Ramos (cell line): ENCODE results near the gene VMAC.

Source experiments
- in situ Hi-C: fragments of 300-500 bp; cut with MboI; formaldehyde crosslinking; loops from one replicate; pipeline ENCODE4 v1.14.3; 2022; ENCODE audit warnings: low sequenced_read_pairs; ENCODE audit not compliant: unreplicated experiment

The VMAC gene

DNA sequence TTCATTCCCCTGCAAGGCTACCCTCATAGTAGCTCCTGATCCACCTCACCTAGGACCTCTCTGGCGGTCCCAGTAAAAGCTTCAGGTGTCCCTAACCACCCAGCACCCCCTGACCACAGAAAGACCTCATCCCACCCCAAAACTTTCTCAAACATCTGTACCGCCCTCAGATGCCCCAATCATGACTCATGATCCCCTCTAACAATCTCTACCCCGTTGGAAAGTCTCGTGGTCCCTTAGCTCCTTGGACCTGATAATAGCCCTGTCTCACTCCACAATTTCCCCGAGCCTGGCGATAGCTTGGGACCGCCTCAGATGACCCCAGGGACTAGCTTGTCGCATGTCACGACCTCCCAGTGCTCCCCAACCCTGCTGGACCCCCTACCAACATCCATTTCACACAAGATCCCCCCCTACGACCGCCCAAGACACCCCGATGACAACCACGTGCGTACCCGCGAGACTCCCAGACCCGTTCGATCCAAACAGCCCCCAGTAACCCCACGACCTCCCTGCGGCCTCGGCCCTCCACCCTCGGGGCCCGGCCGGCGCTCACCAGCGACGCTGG is 1.5 kb upstream of the VMAC start:
- in situ Hi-C loops = no loop called here

DNA sequence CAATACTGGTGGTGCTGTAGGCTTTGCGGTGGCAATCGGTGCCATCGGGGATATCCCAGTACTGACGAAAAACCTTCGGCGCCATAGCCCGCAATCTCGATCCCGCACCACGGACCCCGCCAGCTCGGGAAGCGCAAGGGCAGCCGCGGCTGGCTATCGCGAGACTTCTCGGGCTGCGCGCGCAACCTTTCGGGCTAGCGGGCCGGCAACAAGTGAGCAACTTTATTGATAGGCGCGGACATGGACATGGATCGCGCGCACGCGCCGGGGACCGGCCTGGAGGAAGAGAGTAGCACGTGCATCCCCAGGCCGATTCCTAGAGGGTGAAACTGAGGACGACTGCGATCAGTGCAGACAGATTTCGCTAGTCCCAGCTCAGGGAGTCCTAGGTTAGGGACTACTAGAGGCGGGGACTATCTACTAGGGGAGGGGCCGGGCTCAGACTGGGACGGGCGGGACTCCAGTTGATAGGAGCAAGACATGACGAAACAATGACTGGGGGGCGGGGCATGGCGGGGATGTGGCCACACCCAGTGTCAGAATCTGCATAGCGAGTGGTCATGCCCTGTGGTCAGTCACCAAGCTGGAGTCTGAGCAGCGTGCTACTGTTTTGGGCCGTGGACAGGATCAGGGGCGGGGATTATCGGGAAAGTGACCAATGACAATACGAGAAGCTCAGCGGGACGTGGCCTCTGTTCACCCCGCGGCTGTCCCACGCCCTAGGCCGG is 884 bp upstream of the VMAC start, which contains the start of gene NDUFA11:
Gene NDUFA11, minus strand, starts transcription at position 167 of the 728 bp plus-strand sequence. Its CDS starts 82 bp downstream, at position 85.
- in situ Hi-C loops = no loop called here

DNA sequence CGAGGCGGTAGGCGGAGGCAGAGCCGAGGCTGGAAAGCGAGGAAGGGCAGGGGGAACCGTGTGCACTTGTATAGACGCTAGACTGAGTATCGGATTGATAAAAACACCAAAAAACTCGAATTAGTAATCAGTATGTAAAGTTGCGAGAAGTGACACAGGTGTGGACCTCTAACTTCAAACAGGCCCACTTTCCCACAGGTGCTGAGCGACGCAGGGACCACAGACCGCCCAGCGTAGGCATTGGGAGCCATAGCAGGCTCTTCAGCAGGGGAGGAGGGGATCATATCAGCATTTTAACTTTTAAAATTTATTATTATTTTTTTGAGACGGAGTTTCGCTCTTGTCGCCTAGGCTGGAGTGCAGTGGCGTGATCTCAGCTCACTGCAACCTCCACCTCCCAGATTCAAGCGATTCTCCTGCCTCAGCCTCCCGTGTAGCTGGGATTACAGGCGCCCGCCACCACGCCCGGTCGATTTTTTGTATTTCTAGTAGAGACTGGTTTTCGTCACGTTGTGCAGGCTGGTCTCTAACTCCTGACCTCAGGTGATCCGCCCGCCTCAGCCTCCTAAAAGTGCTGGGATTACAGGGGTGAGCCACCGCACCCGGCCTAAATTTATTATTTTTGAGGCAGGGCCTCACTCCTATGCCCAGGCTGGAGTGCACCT is 574 bp downstream of the VMAC start:
- in situ Hi-C loops = no loop called here

DNA sequence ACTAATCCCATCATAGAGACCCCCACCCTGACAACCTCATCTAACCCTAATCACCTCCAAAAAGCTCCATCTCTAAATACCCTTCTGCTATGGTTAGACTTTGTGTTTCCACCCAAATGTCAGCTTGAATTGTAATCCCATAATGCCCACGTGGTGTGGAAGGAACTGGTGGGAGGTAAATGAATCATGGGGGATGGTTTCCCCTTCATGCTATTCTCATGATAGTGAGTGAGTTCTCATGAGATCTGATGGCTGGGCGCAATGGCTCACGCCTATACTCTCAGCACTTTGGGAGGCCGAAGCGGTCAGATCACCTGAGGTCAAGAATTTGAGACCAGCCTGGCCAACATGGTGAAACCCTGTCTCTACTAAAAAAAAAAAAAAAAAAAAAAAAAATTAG is 2.6 kb downstream of the VMAC start:
- in situ Hi-C loops = no loop called here

DNA sequence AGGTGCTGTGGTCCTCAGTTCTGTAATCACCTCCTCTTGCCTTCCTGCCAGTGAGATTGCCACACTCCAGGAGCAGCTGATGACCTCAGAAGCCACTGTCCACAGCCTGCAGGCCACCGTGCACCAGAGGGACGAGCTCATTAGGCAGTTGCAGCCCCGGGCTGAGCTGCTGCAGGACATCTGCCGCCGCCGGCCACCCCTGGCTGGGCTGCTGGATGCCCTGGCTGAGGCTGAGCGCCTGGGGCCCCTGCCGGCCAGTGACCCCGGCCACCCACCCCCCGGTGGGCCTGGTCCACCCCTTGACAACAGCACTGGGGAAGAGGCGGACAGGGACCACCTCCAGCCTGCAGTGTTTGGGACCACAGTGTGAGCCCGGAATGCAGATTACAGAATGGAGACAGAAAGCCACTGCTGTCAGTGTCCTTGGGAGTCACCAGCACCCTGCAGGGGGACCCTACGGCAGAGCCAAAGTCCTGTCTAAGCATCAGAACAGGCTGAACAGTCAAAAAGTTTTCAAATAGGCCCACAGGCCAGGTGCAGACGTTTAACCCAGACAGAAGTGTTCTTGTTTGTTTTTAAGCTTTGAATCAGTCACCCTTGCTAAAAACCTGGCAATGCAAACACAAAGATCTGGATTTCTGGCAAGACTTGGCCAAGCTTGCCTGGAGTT is 4.2 kb downstream of the VMAC start:
- in situ Hi-C loops = no loop called here

DNA sequence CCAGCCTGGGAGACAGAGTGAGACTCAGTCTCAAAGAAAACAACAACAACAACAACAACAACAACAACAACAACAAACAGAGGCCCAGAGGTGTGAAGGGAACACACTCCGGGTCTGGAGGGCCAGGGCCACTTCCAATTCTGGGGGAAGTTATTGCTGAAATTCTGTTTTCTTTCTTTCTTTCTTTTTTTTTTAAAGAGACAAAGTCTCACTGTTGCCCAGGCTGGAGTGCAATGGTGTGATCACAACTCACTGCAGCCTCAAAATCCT is 5.9 kb downstream of the VMAC start:
- in situ Hi-C loops = no loop called here

DNA sequence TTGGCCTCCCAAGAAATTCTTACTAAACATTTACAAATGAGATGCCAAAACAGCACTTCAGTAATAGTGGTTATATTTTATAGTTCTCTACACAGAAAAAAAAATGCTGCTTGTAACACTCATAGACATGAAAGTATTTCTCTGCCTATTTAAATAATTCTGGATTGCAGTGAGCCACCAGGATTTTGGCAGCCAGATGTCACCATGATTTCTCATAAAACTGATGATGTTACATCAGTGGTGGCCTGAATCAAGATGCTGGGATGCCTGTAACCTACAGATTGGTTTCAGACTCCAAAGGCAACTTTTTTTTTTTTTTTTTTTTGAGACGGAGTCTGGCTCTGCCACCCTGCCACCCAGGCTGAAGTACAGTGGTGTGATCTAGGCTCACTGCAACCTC is 6.7 kb downstream of the VMAC start:
- in situ Hi-C loops = no loop called here

DNA sequence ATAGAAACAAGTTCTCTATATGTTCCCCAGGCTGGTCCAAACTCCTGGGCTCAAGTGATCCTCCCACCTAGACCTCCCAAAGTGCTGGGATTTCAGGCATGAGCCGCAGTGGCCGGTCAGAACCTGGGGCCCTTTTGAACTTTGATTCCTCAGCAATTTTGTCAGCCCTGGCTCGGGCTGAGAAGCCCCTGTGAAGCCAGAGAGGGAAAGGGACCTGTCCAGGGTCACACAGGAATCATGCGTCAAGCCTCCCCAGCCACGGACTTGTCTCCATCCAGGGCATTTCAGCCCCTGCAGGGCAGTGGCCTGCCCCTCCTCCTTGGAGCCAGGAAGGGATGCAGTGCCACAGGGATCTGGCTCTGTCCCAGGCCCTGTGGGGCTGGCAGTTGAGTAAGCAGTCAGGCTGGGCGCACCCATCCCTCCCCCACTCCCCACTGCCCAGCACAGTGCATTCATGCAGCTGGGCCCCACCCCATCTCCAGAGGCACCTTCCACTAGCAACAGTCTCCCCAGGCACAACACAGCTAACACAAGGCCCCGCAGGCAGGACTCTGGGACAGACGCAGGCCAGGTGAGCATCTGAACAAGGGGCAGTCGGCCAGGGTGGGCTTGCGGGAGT is 9.2 kb downstream of the VMAC start, which contains the start of gene CAPS:
Gene CAPS, plus strand, starts transcription at position 516 of the 619 bp plus-strand sequence. CDS start 153 bp downstream, outside the sequence.
- in situ Hi-C loops = no loop called here

DNA sequence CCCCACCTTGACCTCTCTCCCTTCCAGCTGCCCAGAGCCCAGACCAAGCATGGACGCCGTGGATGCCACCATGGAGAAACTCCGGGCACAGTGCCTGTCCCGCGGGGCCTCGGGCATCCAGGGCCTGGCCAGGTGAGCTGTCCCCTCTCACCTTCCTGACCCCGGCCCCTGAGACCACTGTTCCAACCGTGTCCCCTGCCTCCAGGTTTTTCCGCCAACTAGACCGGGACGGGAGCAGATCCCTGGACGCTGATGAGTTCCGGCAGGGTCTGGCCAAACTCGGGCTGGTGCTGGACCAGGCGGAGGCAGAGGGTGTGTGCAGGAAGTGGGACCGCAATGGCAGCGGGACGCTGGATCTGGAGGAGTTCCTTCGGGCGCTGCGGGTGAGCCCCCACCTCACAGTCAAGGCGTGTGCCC is 9.7 kb downstream of the VMAC start:
- in situ Hi-C loops = no loop called here

DNA sequence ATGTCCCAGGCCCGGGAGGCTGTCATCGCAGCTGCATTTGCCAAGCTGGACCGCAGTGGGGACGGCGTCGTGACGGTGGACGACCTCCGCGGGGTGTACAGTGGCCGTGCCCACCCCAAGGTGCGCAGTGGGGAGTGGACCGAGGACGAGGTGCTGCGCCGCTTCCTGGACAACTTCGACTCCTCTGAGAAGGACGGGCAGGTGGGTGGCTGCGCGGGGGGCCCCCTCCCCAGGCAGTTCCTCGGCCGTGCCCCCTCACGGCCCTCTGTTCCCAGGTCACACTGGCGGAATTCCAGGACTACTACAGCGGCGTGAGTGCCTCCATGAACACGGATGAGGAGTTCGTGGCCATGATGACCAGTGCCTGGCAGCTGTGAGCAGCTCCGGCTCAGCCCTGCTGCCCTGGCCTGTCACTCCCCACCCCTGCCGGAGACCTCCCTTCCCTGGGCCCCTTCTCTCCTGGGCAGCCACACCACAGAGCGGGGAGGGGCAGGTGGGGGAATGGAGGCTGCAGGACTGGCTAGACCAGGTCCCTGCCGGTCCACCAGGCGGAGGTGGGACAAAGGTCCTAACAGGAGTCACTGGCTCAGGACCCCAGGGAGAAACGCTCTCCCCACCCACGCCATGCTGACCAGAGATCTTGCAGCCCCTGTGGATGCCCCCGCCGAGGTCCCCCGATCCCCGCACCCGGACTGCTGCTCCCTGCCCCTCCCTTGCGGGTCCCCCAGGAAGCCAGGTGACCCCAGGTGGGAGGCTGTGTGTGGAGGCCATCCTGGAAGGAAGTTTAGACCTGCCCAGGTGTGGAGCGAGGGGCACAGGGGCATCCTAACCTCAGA is 10.5 kb downstream of the VMAC start:
- in situ Hi-C loops = no loop called here

DNA sequence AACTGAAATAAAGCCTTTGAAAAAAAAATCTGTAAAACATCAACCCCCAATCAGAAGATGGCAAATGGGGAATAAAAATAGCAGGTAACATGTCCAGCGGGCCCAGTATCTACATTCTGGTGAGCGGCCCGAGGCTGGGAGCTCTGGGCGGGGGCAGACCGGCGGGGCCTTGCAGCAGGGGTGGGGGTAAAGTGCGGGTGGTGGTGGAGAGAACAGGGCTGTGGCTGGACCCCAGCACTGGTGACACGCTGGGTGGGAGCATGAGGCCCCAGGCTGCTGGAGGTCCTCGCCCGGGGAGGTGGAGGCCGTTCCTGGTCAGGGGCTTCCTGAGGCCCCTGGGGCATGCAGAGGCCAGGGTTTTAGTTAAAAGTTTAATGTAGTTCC is 11.1 kb downstream of the VMAC start:
- in situ Hi-C loops = no loop called here

DNA sequence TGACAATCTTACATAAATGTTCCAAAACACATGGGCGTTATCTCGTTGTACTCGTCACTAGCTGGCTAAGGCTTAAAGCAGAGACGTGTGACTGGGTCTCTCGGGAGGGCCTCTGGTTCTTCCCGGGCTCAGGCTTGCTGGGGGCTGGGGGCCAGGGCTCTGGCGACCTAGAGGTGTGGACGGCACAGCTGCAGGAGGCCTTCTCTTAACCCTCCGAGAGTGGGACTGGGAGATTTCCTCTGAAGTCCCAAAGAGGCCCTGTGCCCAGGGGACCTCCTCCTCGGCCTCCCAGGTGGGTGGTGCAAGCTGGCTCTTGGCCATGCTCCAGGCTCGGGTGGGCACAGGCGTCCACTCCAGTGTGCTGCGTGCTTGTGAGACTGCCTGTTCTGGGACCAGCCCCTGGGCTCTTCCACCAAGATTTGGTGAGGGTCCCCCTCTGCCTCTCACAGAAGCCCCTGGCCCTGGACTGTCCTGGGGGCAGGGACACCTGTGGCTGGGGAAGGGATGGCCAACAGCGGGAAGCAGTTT is 11.6 kb downstream of the VMAC start:
- in situ Hi-C loops = no loop called here

DNA sequence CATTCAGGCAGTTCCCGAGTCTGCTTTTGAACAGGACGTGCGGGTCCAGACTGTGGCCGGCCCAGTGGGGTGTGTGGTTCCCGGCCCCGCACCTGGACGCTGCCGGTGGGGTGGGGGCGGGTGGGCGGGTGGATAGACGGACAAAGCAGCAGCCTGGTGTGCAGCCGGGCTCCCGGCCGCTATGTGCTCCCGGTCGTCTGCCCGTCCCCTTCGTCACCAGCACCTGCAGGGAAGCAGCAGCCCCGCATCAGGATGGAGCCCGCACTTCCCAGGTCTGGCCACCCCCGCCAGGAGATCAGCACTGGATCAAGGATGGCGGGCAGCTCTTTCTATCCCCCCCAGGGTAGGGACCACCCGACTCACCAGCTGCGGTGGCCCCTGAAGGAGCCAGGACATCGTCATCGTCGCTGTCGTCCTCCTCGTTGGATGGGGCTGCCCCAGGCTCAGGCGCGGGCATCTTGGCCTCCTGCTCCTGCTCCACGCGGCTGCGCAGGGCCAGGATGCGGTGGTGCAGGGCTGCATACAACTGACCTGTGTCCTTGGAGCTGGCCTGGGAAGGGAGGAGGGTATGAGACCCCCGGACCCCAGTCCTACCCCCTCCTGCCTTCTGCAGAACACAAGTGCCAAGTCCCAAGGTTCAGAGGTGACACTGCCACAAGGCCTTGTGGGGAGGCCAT is 12.9 kb downstream of the VMAC start:
- in situ Hi-C loops = no loop called here

DNA sequence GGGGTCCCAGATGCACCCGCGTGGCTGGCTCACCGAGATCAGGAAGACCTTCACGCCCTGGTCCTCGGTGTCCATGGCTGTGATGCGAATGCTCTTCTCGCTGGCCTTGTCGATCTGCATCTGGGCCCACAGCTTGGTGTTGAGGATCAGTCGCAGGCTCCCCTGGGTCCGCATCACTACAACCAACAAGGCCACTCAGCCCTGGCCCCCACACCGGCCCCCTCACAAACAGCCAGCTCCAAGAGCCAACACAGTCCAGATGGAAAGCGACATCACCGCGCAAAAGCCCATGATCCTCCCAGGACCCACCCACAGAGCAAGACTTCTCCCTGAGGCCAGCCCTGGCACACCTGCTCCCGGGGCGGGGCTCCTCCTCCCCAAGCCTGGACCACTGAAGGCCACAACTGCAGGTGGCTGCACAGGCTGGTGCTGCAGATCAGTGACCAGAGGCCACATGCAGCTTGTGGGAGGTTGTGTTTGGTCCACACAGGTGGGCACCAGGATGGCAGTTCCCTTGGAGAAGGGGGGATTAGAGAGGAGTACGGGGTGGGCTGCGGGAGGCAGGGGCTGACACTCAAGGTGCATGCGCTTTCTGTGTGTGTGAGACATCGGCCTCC is 13.9 kb downstream of the VMAC start:
- in situ Hi-C loops = no loop called here

DNA sequence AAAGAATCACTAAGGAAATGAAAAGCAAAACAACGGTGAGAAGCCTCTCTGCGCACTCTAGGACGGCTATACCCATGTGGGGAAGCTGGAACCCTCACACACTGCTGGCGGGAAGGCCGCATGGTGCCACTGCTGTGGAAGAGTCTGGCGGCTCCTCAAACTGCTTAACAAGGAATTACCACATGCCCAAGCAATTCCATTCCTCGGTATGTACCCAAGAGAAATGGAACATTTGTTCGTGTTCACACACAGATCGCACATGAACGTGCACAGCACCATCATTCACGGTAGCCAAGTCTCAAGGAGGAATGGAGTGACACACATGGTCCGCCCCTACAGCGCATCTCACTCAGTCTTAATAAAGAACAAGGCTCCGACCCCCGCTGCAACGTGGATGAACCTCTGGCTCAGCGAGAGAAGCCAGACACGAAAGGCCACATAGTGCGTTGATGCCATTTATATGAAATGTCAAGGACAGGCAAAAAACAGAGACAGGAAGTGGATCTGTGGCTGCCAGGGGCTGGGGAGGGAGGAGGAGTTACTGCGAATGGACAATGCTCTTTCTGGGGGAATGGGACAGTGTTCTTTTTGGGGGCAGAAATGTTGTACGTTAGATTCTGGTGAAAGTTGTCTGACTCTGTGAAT is 17.0 kb downstream of the VMAC start:
- in situ Hi-C loops = no loop called here

DNA sequence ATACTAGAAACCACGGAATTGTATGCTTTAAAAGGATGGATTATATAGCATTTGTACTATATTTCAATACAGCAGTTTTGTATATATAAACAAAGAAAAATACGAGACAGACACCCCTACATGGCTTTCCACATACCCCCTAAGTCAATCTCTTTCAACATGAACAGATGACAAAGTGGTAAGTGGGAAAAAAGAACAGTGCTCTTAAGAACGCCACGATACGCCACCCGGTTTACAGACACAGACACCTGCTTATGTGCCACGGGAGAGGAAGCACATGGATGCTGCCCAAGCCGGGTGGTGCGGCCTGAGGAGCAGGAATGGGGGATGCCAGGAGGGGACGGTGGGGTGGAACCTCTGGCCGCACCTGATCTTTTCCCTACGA is 17.5 kb downstream of the VMAC start:
- in situ Hi-C loops = no loop called here

DNA sequence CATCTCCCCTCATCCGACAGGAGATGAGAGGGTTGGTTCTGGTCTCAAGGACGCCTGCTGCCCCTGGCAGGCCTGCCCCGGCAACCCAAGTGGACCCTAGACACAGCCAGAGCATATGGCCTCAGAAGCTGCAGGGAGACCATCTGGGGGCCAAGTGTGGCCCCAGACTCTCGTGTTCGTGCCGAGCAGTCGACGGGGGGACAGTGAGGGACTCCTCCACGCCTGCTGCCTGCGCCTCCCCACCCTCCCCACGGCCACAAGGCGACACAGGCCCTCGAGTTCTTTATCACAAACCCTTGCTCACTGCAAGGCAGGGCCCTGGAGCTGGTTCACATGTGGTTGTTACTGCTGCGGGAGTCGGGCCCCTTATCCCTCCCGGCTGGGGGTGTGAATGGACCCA is 18.7 kb downstream of the VMAC start:
- in situ Hi-C loops = no loop called here

DNA sequence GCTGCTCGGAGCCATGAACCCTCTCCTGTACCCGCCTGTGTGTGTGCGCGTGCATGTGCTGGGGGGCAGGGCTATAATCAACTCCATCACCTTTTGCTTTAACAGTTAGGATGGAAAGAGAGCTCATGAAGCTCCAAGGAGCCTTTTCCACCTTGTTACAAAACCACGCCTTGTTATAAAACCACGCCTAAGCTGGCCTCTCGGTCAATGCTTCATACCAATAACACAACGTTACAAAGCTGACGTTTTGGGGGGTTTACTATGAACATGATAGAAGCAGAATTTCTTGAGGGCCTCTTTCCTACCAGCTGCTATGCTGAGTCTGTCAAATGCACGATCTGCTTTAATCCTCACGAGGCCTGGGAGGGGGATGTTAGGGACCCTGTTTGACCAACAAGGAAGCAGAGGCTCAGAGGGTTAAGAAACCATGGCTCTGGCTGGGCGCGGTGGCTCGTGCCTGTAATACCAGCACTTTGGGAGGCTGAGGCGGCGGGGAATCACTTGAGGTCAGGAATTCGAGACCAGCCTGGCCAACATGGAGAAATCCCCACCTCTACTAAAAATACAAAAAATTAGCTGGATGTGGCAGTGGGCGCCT is 21.3 kb downstream of the VMAC start:
- in situ Hi-C loops = no loop called here
